NB4 (cell line): ENCODE data around the gene NTN5.

Experiments used
- MYC ChIP-seq: IDR thresholded peaks from 2 replicates; pipeline ENCODE4 v1.6.1; 2011; ENCODE audit warnings: low read depth, low read length
- POLR2A ChIP-seq: IDR thresholded peaks from 2 replicates; pipeline ENCODE4 v1.6.1; 2011; ENCODE audit warnings: mild to moderate bottlenecking; ENCODE audit not compliant: insufficient read length; ENCODE audit errors: extremely low read depth
- TF ChIP-seq, protein P1 (sequence below): IDR thresholded peaks from one replicate; pipeline ENCODE4 v1.5.1; 2012; ENCODE audit warnings: low read depth, low read length
- TF ChIP-seq, protein P2 (sequence below): IDR thresholded peaks from 2 replicates; pipeline ENCODE4 v1.6.1; 2011; ENCODE audit warnings: low read depth, low read length

DNA sequence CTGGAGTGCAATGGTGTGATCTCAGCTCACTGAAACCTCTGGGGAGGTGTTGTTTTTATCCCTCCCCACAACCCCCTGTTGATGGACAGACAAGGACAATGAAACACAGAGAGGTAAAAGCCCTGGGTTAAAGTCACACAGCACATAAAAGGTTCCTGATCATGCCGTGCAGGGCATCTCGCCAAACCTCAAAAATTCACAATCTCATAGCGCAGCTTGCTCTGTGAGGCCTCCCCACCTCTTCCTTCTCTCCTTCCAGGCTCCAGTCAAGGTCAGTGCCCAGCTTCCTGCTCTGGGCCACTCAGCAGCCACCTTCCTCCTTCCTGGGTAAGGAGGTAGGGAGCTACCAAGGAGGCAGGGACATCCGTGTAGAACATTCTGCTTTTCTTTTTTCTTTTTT is 25.2 kb upstream of the NTN5 start:
- TF ChIP-seq, protein P1, sequence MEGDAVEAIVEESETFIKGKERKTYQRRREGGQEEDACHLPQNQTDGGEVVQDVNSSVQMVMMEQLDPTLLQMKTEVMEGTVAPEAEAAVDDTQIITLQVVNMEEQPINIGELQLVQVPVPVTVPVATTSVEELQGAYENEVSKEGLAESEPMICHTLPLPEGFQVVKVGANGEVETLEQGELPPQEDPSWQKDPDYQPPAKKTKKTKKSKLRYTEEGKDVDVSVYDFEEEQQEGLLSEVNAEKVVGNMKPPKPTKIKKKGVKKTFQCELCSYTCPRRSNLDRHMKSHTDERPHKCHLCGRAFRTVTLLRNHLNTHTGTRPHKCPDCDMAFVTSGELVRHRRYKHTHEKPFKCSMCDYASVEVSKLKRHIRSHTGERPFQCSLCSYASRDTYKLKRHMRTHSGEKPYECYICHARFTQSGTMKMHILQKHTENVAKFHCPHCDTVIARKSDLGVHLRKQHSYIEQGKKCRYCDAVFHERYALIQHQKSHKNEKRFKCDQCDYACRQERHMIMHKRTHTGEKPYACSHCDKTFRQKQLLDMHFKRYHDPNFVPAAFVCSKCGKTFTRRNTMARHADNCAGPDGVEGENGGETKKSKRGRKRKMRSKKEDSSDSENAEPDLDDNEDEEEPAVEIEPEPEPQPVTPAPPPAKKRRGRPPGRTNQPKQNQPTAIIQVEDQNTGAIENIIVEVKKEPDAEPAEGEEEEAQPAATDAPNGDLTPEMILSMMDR: no peak
- TF ChIP-seq POLR2A (no peak), MYC (no peak)
- TF ChIP-seq, protein P2, sequence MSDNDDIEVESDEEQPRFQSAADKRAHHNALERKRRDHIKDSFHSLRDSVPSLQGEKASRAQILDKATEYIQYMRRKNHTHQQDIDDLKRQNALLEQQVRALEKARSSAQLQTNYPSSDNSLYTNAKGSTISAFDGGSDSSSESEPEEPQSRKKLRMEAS: no peak
